Ureter (tissue), 1 donor: ENCODE results near the gene MIEN1. TPM values are rescaled to one million over a fixed set of nuclear protein-coding genes. Genes with fewer than 3 reads are reported as not detected.
"Not testable (repeated sequence)": the region's sequence is repeated elsewhere in the genome, so short reads cannot be mapped to it uniquely, and the experiment has no call there.

Experiments used
- DNase-seq: peaks from one replicate; pipeline ENCODE4 v3.0.0-alpha.2; 2020; ENCODE audit warnings: low spot score
- total RNA-seq: library from RNA; stranded (reverse); gene quantifications from one replicate; pipeline ENCODE4 v1.2.4, GENCODE V29; 2023
- donor health status: DM: yes; HTN: yes; CAD: no.

MIEN1 gene
- 49.2 TPM for total RNA-seq

GRCh38 chr17:39730095-39730921 is at the start of gene MIEN1:
Gene MIEN1, minus strand, starts transcription at chr17:39730532. Its CDS starts 37 bp downstream, at chr17:39730495.
- peak; percentile 94 for DNase-seq

GRCh38 chr17:39777534-39778365 is 47.4 kb upstream of the MIEN1 start:
- DNase-seq: no peak

GRCh38 chr17:39776252-39776651 is 45.9 kb upstream of the MIEN1 start:
- no peak for DNase-seq

GRCh38 chr17:39775031-39775430 is 44.7 kb upstream of the MIEN1 start:
- DNase-seq: no peak

GRCh38 chr17:39774047-39774446 is 43.7 kb upstream of the MIEN1 start:
- DNase-seq: no peak

GRCh38 chr17:39772987-39773934 is 42.9 kb upstream of the MIEN1 start:
- DNase-seq: no peak

GRCh38 chr17:39772415-39772814 is 42.1 kb upstream of the MIEN1 start:
- DNase-seq: no peak

GRCh38 chr17:39769974-39770587 is 39.7 kb upstream of the MIEN1 start:
- DNase-seq: no peak

- DNase-seq: no peak
Measured at GRCh38 chr17:39767147-39767546, 36.8 kb upstream of the MIEN1 start.

- no peak for DNase-seq
Measured at GRCh38 chr17:39765766-39766165, 35.4 kb upstream of the MIEN1 start.

- DNase-seq: no peak
Measured at GRCh38 chr17:39765175-39765574, 34.8 kb upstream of the MIEN1 start.

- not testable (repeated sequence) for DNase-seq
Measured at GRCh38 chr17:39764171-39764570, 33.8 kb upstream of the MIEN1 start.

GRCh38 chr17:39763051-39763820 is 32.9 kb upstream of the MIEN1 start:
- no peak for DNase-seq

GRCh38 chr17:39761861-39762496 is 31.6 kb upstream of the MIEN1 start:
- DNase-seq: no peak

GRCh38 chr17:39759204-39759603 is 28.9 kb upstream of the MIEN1 start:
- no peak for DNase-seq

- DNase-seq: no peak
Measured at GRCh38 chr17:39757931-39758873, 27.9 kb upstream of the MIEN1 start.

- no peak for DNase-seq
Measured at GRCh38 chr17:39757176-39757662, 26.9 kb upstream of the MIEN1 start.

- DNase-seq: no peak
Measured at GRCh38 chr17:39756380-39757079, 26.2 kb upstream of the MIEN1 start.
